Measurements from ENCODE around the gene GABRR2.
"Not testable (repeated sequence)": the region's sequence is repeated elsewhere in the genome, so short reads cannot be mapped to it uniquely, and the experiment has no call there.

The GABRR2 gene

DNA sequence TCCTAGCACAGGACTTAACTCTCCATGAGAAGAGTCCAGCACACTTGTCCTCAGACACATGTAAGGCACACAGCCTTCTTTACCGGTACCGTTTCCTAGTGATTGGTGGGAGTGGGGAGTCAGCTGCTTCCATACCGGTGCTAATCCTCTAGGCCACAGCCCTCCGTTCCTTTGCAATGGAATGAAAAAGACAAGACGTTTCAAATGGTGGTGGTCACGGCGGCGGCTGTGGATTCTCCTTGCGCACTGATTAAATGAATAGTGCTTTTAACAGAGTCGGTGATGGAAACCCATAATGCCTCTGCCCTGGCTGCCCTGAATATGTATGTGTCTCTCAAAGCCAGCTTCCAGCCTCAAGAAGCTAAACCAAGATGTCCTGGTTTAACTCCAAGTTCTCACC, 63.1 kb downstream of the GABRR2 start:
- Histone ChIP-seq H4K20me1 (no peaks in the 10 kb centered on the region), H3K36me3 (no peaks in the 10 kb centered on the region), H3K9me3 (no peaks in the 10 kb centered on the region), H3K4me2 (no peak overlapping the region), H3K27me3 (no peaks in the 10 kb centered on the region), H3K4me3 (no peak overlapping the region), H3K27ac (no peak overlapping the region), H3K4me1 (no peaks in the 10 kb centered on the region), H3K9ac (no peak overlapping the region)
- TF ChIP-seq Cebpa-rat (IDR thresholded peaks at IDR 0.05) = no peak

DNA sequence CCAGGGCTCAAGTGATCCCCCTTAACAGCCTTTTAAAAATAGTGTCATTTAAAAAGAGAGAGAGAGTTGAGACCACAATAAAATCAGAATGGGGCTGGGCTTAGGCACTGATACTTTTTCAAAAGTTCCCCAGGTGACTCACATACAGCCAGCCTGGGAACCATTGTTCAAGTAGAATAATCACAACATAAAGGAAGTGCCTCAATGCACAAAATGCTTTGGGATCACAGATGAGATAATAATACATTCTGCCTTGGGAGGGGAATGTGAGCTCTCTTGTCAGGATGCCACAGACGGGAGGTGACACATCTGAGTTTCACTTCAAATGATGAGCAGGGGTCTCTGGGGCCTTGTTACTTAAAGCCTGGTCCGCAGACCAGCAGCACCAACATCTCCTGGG, 63.9 kb downstream of the GABRR2 start:
- no peak overlapping the region for H3K9ac ChIP-seq
- no peaks in the 10 kb centered on the region for H3K27me3 ChIP-seq
- H3K4me1 ChIP-seq = no peaks in the 10 kb centered on the region
- H3K4me2 ChIP-seq = no peak overlapping the region
- no peak for TF ChIP-seq Cebpa-rat (IDR thresholded peaks at IDR 0.05)
- H3K36me3 ChIP-seq = no peaks in the 10 kb centered on the region
- H3K4me3 ChIP-seq = no peak overlapping the region
- no peaks in the 10 kb centered on the region for H4K20me1 ChIP-seq
- no peak overlapping the region for H3K27ac ChIP-seq
- H3K9me3 ChIP-seq = no peaks in the 10 kb centered on the region

DNA sequence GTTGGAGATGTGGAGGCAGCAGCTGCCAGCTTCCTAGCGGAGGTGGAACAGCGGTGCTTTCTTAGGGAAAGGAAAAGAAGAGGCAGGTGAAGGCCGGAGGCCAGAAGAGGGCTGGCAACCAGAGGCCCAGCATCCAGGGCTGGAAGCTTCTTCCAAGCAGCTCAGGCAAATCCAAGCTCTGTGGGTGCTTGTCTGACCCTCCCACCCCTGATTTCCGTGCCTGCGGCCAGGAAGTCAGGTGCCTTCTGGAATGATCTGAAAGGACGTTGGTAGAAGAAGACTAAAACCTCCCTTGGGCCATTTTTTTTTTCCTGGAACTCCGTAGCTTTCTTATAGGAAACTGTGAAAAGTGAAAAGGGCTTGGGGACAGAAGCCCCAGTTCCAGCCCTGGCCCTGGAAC, 64.9 kb downstream of the GABRR2 start:
- Histone ChIP-seq H4K20me1 (no peaks in the 10 kb centered on the region), H3K9ac (no peak overlapping the region), H3K27me3 (no peaks in the 10 kb centered on the region), H3K36me3 (no peaks in the 10 kb centered on the region), H3K4me2 (no peak overlapping the region), H3K4me3 (no peak overlapping the region), H3K9me3 (no peaks in the 10 kb centered on the region), H3K27ac (no peak overlapping the region), H3K4me1 (no peaks in the 10 kb centered on the region)
- TF ChIP-seq Cebpa-rat (IDR thresholded peaks at IDR 0.05) = no peak

DNA sequence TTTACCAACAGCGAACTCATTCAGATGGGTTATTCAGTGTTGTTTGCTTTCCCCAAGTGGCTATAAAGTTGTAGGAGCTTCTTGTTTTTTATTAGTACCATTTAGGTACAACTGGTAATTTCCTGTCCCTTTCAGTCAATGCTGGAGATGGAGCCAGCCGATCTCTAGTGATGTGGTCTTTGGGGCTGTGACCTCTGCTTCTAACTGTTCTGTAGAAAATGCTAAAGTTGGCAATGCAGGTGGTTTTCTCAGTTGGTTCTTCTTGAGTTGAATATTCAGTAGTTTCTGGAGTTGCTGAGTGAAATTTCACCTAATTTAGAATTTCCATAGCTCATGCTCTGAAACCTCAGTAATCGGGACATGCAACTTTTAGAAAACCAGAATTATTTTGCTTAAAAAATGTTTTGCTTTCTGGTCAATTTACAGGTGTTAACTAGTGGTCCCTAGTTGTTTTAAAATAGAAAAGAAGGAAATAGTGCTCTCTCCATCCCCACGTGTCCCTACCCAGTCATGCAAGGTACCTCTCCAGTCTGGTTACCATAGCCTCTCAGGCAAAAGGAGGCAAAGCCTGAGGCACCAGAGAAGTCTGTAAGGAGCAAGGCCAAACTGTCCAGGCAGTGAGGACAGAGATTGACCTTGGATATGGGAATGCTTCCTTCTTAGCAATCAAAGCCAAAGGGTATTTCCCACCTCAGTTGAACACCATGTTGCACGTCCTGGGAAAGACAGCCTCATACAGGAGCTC, 70.7 kb downstream of the GABRR2 start:
- Histone ChIP-seq H3K27me3 (no peaks in the 10 kb centered on the region), H3K4me2 (no peak overlapping the region), H3K4me1 (peaks cover 15% of the 10 kb centered on the region), H3K4me3 (no peak overlapping the region), H3K36me3 (no peaks in the 10 kb centered on the region), H3K9ac (no peak overlapping the region), H3K9me3 (no peaks in the 10 kb centered on the region), H4K20me1 (no peaks in the 10 kb centered on the region), H3K27ac (no peak overlapping the region)
- TF ChIP-seq Cebpa-rat (IDR thresholded peaks at IDR 0.05) = no peak

DNA sequence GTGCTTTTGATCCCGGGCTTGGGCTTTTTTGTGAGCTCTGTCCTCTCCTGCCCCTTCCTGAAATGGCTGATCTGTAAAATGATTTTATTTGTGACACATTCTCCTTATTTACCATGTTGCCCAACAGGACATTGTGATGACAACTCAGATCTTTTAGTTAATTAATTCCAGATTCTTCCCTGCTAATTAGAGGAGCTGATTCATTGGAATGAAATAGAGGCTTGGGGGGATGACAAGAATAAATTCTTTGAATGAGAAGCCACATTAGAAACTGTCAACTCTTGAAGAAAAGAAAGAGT, 71.8 kb downstream of the GABRR2 start:
- H3K9me3 ChIP-seq = no peaks in the 10 kb centered on the region
- H3K4me1 ChIP-seq = peaks cover 20% of the 10 kb centered on the region
- H3K27ac ChIP-seq = no peak overlapping the region
- H3K27me3 ChIP-seq = no peaks in the 10 kb centered on the region
- H3K4me2 ChIP-seq = no peak overlapping the region
- no peak overlapping the region for H3K4me3 ChIP-seq
- H3K36me3 ChIP-seq = no peaks in the 10 kb centered on the region
- H4K20me1 ChIP-seq = no peaks in the 10 kb centered on the region
- TF ChIP-seq Cebpa-rat (IDR thresholded peaks at IDR 0.05) = no peak
- H3K9ac ChIP-seq = no peak overlapping the region

DNA sequence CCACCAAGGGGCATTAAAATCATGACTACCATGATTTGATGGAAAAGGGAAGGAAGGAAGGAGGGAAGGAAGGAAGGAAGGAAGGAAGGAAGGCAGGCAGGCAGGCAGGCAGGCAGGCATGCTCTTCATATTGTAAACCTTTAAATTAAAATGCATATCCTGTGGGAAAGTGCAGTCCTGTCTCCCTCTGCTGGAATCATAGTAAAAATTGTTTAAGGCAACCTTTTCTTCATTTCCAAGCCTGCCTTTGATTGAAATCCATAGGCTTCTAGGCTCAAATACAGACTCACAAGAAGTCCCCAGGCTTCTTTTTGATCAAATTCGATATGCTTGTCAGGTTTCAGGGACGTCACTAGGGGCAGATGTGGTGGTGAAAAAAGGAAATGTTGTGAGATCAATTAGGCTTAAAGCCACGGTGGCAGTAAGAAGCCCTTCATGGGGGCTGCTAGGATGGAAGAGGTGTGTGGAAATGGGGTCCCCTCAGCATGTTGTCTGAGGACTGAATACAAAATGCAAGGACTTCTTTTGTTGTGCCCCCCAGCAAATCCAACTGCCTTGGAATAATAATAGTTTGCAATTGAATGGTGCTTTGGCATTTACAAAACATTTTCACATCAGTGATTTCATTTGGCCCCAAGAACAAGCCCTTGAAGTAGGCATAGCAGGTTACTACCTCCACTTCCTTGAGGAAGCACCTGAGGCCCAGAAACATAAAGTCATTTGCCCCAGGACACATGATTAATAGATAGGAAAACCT, 72.3 kb downstream of the GABRR2 start:
- Histone ChIP-seq H3K4me2 (peak overlapping the region; percentile 14), H3K27me3 (no peaks in the 10 kb centered on the region), H3K9ac (no peak overlapping the region), H3K27ac (no peak overlapping the region), H4K20me1 (no peaks in the 10 kb centered on the region), H3K4me1 (peaks cover 20% of the 10 kb centered on the region), H3K9me3 (no peaks in the 10 kb centered on the region), H3K4me3 (no peak overlapping the region), H3K36me3 (no peaks in the 10 kb centered on the region)
- no peak for TF ChIP-seq Cebpa-rat (IDR thresholded peaks at IDR 0.05)

DNA sequence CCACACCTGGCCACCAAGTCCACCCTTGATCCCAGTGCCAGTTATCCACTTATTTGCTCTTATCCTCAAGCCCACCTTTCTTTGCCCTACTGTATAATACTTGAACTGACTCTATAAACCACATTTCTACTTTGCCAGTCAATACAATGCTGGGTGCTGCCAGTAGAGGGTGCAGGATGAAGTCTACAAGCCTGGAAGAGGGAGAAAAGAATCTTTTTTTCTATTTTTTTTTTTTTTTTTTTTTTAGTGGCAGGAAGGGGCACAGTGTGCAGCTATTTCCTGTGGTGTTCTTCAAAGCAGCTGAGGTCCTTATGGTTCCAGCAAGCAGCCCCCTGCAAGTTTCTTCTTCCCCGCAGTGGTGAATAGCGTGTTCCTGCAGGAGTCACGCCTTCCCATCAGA, 75.8 kb downstream of the GABRR2 start:
- Histone ChIP-seq H3K4me1 (peaks cover 20% of the 10 kb centered on the region), H3K4me2 (peak overlapping the region; percentile 22; the same call in 1 of the 2 replicates), H3K9ac (no peak overlapping the region), H3K27me3 (no peaks in the 10 kb centered on the region), H3K36me3 (no peaks in the 10 kb centered on the region), H3K27ac (no peak overlapping the region), H3K9me3 (no peaks in the 10 kb centered on the region), H3K4me3 (no peak overlapping the region), H4K20me1 (no peaks in the 10 kb centered on the region)
- TF ChIP-seq Cebpa-rat (IDR thresholded peaks at IDR 0.05) = no peak

DNA sequence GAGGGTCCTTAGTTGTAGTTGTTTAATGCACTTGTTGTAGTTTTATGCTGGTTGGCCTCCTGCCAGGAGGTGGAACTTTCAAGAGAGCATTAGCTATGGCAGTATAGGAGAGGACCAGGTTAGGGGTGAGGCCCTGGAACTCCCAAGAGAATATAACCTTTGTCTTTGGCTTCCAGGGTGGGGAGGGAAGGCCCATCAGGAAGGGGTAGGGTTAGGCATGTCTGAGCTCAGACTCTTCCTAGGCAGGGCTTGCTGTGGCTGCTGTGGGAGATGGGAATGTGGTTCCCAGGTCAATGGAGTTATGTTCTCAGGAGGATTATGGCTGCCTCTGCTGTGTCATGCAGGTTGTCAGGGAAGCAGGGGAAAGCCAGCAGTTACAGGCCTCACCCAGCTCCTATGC, 77.9 kb downstream of the GABRR2 start:
- no peaks in the 10 kb centered on the region for H3K36me3 ChIP-seq
- H4K20me1 ChIP-seq = no peaks in the 10 kb centered on the region
- no peak for TF ChIP-seq Cebpa-rat (IDR thresholded peaks at IDR 0.05)
- H3K4me3 ChIP-seq = no peak overlapping the region
- H3K27me3 ChIP-seq = no peaks in the 10 kb centered on the region
- peaks cover 11% of the 10 kb centered on the region for H3K4me1 ChIP-seq
- H3K4me2 ChIP-seq = no peak overlapping the region
- H3K27ac ChIP-seq = no peak overlapping the region
- H3K9ac ChIP-seq = no peak overlapping the region
- H3K9me3 ChIP-seq = no peaks in the 10 kb centered on the region

DNA sequence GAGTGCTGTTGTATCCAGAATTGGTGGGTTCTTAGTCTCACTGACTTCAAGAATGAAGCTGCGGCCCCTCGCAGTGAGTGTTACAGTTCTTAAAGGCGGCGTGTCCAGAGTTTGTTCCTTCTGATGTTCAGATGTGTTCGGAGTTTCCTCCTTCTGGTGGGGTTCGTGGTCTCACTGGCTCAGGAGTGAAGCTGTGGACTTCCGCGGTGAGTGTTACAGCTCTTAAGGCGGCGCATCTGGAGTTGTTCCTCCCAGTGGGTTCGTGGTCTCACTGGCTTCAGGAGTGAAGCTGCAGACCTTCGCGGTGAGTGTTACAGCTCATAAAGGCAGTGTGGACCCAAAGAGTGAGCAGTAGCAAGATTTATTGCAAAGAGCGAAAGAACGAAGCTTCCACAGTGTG, 81.5 kb downstream of the GABRR2 start:
- not testable (repeated sequence) for H3K27me3 ChIP-seq, H3K9me3 ChIP-seq, H3K4me1 ChIP-seq, H3K36me3 ChIP-seq, H3K9ac ChIP-seq, H3K4me3 ChIP-seq, H4K20me1 ChIP-seq, H3K27ac ChIP-seq
- H3K4me2 ChIP-seq = peak overlapping the region; percentile 9; the same call in 1 of the 2 replicates

DNA sequence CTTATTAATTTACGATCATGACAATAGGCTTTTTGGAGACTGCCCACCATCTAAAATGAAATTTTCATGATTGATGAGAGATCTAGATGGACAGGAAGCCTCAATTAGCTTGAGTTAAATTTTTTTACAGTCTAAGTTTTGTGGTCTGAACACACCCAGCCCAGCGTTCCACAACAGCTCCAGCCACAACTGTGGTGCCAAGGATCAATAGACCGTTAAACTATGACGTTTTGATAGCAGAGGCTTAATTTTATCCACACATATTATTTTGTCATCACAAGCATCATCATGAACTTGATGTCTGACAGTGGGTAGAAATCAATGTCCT, 92.4 kb downstream of the GABRR2 start:
- no peaks in the 10 kb centered on the region for H4K20me1 ChIP-seq
- H3K27me3 ChIP-seq = no peaks in the 10 kb centered on the region
- H3K9ac ChIP-seq = no peak overlapping the region
- no peaks in the 10 kb centered on the region for H3K36me3 ChIP-seq
- peaks cover 8% of the 10 kb centered on the region for H3K4me1 ChIP-seq
- no peak for TF ChIP-seq Cebpa-rat (IDR thresholded peaks at IDR 0.05)
- H3K27ac ChIP-seq = no peak overlapping the region
- H3K4me3 ChIP-seq = no peak overlapping the region
- peak overlapping the region; percentile 7; the same call in 1 of the 2 replicates for H3K4me2 ChIP-seq
- H3K9me3 ChIP-seq = no peaks in the 10 kb centered on the region

Data from BLaER1 (cell line).